Urinary bladder (tissue), 4 donors: ENCODE results near the gene ZNF330. TPM values are rescaled to one million over a fixed set of nuclear protein-coding genes. Genes with fewer than 3 reads are reported as not detected.

Experiments used
- DNase-seq: peaks from one replicate; pipeline ENCODE4 v3.0.0-alpha.2; 2015; ENCODE audit errors: extremely low spot score
- H3K27ac ChIP-seq: one replicate; pipeline ENCODE4 v1.5.1; 2013; ENCODE audit warnings: low read depth, mild to moderate bottlenecking, moderate library complexity
- H3K36me3 ChIP-seq: one replicate; pipeline ENCODE4 v1.6.1; 2013; ENCODE audit warnings: mild to moderate bottlenecking, moderate library complexity; ENCODE audit not compliant: insufficient read depth
- H3K4me1 ChIP-seq: one replicate; pipeline ENCODE4 v1.6.1; 2013; ENCODE audit warnings: mild to moderate bottlenecking, moderate library complexity; ENCODE audit not compliant: insufficient read depth
- H3K4me3 ChIP-seq: one replicate; pipeline ENCODE4 v1.5.1; 2013; ENCODE audit warnings: low read depth, low read length
- WGBS: extraction: QIAGEN DNeasy Blood & Tissue Kit; methylation state at CpG from one replicate; pipeline ENCODE4 v1.1.7; 2013; 5-methylcytosine and 5-hydroxymethylcytosine counted together
- polyA plus RNA-seq: library from polyadenylated mRNA; stranded (reverse); fragments of 200-250 nt; gene quantifications from one replicate; pipeline ENCODE4 v1.2.3, GENCODE V29; 2013
- total RNA-seq: library from RNA; depleted of rRNA; stranded (reverse); fragments of >200 nt; gene quantifications from one replicate; pipeline ENCODE4 v1.2.3, GENCODE V29; 2014
- donor health status: healthy with polysubstance abuse.
- donor health status: healthy.

The ZNF330 gene
- total and polyA plus RNA-seq, 2 donors: 36.1 to 49.9 TPM

DNA sequence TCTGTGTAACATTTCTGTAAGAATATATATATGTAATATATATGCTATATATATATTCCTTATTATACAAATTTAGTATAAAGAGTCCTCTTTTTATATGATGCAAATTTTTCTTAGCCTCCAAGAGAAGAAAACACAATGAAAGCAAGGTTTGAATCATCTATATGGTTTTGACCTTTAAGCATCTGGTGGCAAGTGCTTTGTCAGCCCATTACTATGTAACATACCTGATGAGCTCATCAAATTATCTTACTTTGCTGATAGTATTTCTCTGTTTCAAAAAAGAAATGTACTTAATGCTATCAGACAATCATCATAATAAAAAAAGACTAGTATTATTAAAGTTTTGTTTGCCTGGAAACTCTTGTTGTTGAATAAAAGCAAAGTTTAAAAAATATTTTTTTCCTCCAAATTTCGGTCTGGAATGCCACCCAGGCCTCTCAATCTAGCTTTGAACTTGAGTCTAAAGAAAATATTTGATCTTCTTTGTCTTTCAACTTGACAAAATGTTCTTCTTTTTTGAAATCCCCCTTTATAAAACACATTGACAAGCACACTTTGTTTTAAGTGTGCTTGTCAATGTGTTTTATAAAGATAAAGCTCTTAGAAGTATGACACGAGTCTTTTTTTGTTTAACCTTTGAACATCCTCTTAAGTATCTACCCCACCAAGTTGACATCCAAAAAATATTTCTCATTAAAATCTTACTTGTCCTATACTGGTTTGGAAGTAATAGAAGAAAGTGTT is 26.2 kb downstream of the ZNF330 start:
- 72% methylated on average over 2 of the region's 2 CpGs for WGBS
- no peaks in the 10 kb centered on the region for H3K36me3 ChIP-seq
- H3K4me1 ChIP-seq: no peaks in the 10 kb centered on the region
- H3K4me3 ChIP-seq: no peak overlapping the region
- DNase-seq: no peak
- no peak overlapping the region for H3K27ac ChIP-seq

GRCh38 chr4:141247430-141247780 is 26.7 kb downstream of the ZNF330 start:
- no peak overlapping the region for H3K4me3 ChIP-seq
- H3K27ac ChIP-seq: no peak overlapping the region
- H3K4me1 ChIP-seq: no peaks in the 10 kb centered on the region
- DNase-seq: no peak
- WGBS: 80% methylated on average over 2 of the region's 2 CpGs
- H3K36me3 ChIP-seq: no peaks in the 10 kb centered on the region

GRCh38 chr4:141248029-141248428 is 27.3 kb downstream of the ZNF330 start:
- Histone ChIP-seq H3K4me1 (no peaks in the 10 kb centered on the region), H3K36me3 (no peaks in the 10 kb centered on the region), H3K4me3 (no peak overlapping the region), H3K27ac (no peak overlapping the region)
- DNase-seq: no peak
- 78% methylated on average over 4 of the region's 4 CpGs for WGBS

DNA sequence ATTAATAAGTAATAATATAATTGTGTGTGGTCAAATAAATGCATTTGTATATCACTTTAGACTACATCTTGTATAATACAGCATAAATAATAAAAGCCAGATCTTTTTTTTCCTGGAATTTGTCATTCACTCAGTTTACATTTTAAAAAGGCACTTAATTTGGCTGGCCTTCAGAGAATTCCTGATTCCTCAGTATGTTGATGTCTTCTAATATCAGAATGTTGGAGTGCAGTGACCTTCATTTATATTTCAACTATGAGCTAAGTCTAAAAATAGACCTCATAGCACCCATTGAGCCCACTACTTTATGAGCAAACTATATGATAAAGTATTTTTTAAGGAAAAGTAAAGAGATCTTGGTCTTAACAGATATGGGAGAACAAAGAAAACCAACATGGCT is 27.8 kb downstream of the ZNF330 start:
- no peak for DNase-seq
- H3K4me1 ChIP-seq: no peaks in the 10 kb centered on the region
- no peaks in the 10 kb centered on the region for H3K36me3 ChIP-seq
- no peak overlapping the region for H3K4me3 ChIP-seq
- H3K27ac ChIP-seq: no peak overlapping the region

- no peak for DNase-seq
- Histone ChIP-seq H3K4me1 (no peaks in the 10 kb centered on the region), H3K36me3 (no peaks in the 10 kb centered on the region), H3K27ac (no peak overlapping the region), H3K4me3 (no peak overlapping the region)
Measured at GRCh38 chr4:141254326-141254725, 33.6 kb downstream of the ZNF330 start.

- H3K36me3 ChIP-seq: no peaks in the 10 kb centered on the region
- 91% methylated on average over 2 of the region's 2 CpGs for WGBS
- H3K27ac ChIP-seq: no peak overlapping the region
- no peak for DNase-seq
- H3K4me1 ChIP-seq: no peaks in the 10 kb centered on the region
- H3K4me3 ChIP-seq: no peak overlapping the region
Measured at GRCh38 chr4:141255016-141255415, 34.3 kb downstream of the ZNF330 start.

DNA sequence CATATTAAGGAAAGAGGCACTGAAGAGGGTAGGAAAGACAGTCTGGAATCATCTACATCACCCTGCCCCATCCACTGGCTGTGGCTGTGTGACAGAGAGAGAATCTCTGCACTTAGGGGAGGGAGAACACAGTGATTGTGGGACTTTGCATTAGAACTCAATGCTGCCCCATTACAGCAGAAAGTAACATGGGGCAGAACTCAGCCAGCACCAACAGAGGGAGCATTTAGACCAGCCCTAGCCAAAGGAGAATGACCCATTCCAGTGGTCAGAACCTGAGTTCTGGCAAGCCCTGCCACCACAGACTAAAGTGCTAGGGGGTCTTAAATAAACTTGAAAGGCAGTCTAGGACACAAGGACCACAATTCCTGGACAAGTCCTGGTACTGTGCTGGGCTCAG is 37.9 kb downstream of the ZNF330 start:
- Histone ChIP-seq H3K4me3 (no peak overlapping the region), H3K36me3 (no peaks in the 10 kb centered on the region), H3K4me1 (no peaks in the 10 kb centered on the region), H3K27ac (no peak overlapping the region)
- DNase-seq: no peak

- WGBS: 51% methylated on average over 1 of the region's 1 CpG
- Histone ChIP-seq H3K4me1 (no peaks in the 10 kb centered on the region), H3K27ac (no peak overlapping the region), H3K4me3 (no peak overlapping the region), H3K36me3 (no peaks in the 10 kb centered on the region)
- DNase-seq: no peak
Measured at GRCh38 chr4:141275834-141276233, 55.1 kb downstream of the ZNF330 start.

DNA sequence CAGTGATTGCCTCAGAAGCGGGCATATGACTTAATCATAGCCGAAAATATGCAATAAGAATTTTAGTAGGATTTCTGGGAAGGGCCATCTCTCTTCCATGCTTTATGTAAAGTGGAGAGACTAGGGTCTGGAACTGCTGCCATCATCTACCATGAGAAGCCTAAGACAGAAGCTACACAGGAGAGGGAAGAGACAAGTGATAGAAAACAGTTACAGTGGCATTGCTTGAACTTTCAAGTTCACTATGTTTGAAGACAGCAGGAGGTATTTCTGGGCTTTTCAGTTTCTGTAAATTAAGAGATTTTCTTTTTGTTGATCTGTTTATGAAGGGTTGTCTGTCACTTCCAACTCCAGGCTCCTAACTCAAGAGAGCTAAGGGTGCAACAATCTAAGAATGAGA is 62.5 kb downstream of the ZNF330 start:
- Histone ChIP-seq H3K4me3 (no peak overlapping the region), H3K36me3 (no peaks in the 10 kb centered on the region), H3K4me1 (no peaks in the 10 kb centered on the region), H3K27ac (no peak overlapping the region)
- DNase-seq: no peak
- WGBS: 96% methylated on average over 2 of the region's 2 CpGs

GRCh38 chr4:141283563-141283962 is 62.9 kb downstream of the ZNF330 start:
- Histone ChIP-seq H3K27ac (no peak overlapping the region), H3K4me3 (no peak overlapping the region), H3K4me1 (no peaks in the 10 kb centered on the region), H3K36me3 (no peaks in the 10 kb centered on the region)
- DNase-seq: no peak
- 85% methylated on average over 2 of the region's 2 CpGs for WGBS

Other genes starting within 250 kb of the ZNF330 start
- gene RNF150, start 87.4 kb upstream of the ZNF330 start, total RNA-seq: 41.3 TPM
- 13.2 TPM for gene RNF150, start 87.4 kb upstream of the ZNF330 start, polyA plus RNA-seq